HG02943 (cell line): ENCODE data around the gene COX6A1.
"Not testable (repeated sequence)": the region's sequence is repeated elsewhere in the genome, so short reads cannot be mapped to it uniquely, and the experiment has no call there.

ENCODE experiments used
- ATAC-seq: cut with Tn5 transposase; IDR thresholded peaks from one replicate; pipeline ENCODE4 v1.9.1; 2021; ENCODE audit warnings: mild to moderate bottlenecking, low read depth, moderate library complexity; ENCODE audit not compliant: unreplicated experiment

The COX6A1 gene

GRCh38 chr12:120422892-120423456 lies 14.9 kb upstream of the COX6A1 start:
- ATAC-seq: no peak

DNA sequence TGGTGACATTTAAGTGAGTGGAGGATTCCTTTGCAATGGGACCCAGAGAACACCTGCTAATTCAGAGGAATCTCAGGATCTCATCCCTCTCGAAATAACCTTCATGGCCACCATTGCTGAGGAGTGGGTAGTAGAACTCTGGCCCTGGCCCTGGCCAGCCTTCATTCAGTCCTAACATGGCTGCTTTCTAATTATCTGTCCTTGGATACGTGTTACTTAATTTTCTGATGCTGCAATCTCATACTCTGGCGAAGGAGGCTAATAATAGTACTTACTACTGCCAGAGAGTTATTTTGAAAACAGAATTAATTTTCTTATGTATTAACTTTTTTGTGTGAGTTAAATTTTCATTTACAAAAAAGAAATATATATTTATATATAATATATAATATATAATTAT lies 12.1 kb upstream of the COX6A1 start:
- no peak for ATAC-seq

- ATAC-seq: no peak
Measured at GRCh38 chr12:120428597-120429229, 9.2 kb upstream of the COX6A1 start.

- no peak for ATAC-seq
Measured at GRCh38 chr12:120429368-120429767, 8.5 kb upstream of the COX6A1 start.

GRCh38 chr12:120432772-120433525 lies 5.0 kb upstream of the COX6A1 start:
- no peak for ATAC-seq

GRCh38 chr12:120438495-120439198 lies 734 bp downstream of the COX6A1 start:
- ATAC-seq: no peak

- ATAC-seq: no peak
Measured at GRCh38 chr12:120439646-120440247, 1.8 kb downstream of the COX6A1 start.

GRCh38 chr12:120444676-120445075 lies 6.8 kb downstream of the COX6A1 start:
- ATAC-seq: no peak

GRCh38 chr12:120445911-120446843 lies 8.3 kb downstream of the COX6A1 start, which contains the start of the genes GATC and TRIAP1:
TSS of gene GATC (plus strand) at chr12:120446444. CDS start at chr12:120446481, 37 bp downstream.
TSS of gene TRIAP1 (minus strand) at chr12:120446384. CDS start at chr12:120446372, 12 bp downstream.
- ATAC-seq: peak; percentile 76

DNA sequence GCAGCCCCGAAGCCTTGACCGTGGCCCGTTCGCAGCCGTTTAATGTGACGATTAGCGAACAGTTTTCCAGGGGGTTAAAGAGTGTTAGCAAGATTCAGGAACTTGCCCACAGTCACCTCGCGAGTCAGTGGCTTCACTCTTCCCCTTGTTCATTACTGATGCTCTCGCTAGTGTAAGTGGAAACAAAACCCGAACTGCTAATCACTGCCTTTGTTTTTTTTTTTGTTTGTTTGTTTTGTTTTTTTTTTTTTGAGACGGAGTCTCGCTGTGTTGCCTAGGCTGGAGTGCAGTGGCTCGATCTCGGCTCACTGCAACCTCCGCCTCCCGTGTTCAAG lies 8.9 kb downstream of the COX6A1 start:
- ATAC-seq: peak; percentile 8

DNA sequence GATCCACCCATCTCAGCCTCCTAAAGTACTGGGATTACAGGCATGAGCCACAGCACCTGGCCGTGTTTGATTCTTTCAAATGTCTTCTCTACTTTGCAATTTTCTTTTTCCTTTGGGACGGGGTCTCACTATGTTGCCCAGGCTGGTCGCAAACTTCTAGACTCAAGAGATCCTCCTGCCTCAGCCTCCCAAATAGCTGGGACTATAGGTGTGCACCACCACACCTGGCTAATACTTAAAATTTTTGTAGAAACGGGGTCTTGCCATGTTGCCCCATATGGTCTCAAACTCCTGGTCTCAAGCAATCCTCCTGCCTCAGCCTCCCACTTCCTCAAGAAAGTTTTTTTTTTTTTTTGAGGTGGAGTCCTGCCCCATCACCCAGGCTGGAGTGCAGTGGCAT lies 10.1 kb downstream of the COX6A1 start:
- ATAC-seq: no peak

DNA sequence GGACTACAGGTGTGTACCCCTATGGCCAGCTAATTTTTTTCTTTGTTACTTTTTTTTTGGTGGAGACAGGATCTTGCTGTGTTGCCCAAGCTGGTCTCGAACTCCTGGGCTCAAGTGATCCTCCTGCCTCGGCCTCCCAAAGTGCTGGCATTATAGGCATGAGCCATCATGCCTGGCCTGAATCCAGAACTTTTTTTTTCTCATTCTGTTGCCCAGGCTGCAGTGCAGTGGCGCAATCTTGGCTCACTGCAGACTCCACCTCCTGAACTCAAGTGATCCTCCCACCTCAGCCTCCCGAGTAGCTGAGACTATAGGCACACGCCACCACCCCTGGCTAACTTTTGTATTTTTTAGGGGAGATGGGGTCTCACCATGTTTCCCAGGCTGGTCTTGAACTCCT lies 14.6 kb downstream of the COX6A1 start:
- not testable (repeated sequence) for ATAC-seq

DNA sequence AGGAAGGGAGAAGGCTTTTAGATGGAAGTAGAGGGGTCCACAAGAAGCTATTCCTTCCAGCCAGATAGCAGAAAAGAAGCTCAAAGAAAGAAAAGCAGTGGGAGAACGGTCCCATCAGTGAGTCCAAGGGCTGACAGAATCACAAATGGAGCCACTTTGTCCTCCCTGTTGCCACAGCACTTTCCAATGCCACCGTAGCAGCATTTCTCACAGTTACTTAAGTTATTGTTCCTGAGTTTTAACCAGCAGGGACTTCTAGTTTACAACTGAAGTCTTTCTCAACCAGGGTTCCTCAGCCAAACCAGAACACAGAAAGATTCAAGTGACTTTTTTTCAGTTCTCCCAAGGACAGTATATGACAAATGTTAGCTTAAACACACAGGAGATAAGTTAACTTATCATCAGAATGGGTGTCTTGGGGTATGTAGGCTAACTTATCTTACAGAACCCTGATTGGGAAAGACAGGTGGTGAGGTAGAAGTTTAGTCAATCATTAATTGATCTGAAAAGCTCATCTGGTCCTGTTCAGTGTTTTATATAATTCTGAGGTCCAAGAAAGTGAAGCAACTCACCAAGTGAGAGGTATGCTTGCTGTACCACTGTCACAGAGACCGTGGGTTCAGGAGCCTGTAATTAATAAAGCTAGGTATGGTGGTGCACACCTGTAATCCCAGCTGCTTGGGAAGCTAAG lies 15.3 kb downstream of the COX6A1 start:
- no peak for ATAC-seq

DNA sequence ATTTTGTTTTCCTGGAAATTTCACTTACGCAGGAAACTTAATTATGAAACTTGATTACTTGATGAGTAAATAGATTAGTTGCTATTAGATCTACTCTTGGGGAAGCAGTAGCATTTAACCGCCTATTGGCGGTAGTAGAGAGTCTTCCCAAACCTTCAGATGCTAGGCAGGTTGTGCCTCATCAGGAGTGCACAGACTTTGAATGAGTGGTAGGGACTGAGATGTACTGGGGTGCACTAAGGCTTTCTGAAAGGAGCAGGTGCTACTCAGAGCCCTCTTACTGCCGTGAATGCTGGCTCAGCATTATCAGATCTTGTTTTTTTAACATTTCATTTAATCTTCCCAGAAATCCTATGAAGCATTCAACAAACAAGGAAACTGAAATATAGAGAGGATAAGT lies 16.1 kb downstream of the COX6A1 start:
- no peak for ATAC-seq

GRCh38 chr12:120455302-120455701 lies 17.4 kb downstream of the COX6A1 start:
- ATAC-seq: no peak

GRCh38 chr12:120457133-120457532 lies 19.2 kb downstream of the COX6A1 start:
- ATAC-seq: no peak

GRCh38 chr12:120460157-120460556 lies 22.2 kb downstream of the COX6A1 start:
- no peak for ATAC-seq

- no peak for ATAC-seq
Measured at GRCh38 chr12:120462099-120462640, 24.3 kb downstream of the COX6A1 start.

DNA sequence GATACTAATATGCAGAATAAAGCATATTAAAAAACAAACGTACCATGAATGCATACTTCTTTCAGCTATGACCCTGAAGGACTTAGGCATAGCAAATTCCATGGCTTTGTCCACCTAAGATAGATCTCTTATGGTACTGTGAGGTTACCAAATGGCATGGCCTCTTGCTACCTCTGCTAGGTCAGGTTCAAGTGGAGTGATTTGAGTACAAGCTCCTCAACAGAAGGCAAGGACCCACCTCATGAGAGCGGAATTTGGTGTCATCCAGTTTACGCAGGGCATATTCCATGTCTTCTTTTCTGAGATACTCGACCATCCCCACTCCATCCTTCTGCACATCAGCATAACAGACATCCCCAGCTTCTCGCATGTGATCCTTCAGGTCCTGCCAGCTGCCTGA lies 25.8 kb downstream of the COX6A1 start:
- ATAC-seq: no peak
